OCI-M1 (cell line): ENCODE measurements around the gene TMEM222.

Experiments used
- DNase-seq: peaks from one replicate; lab custom pipeline; 2025; lab: John Stamatoyannopoulos, UW

The TMEM222 gene

GRCh38 chr1:27306892-27307761, 14.8 kb upstream of the TMEM222 start:
- DNase-seq = no peak

DNA sequence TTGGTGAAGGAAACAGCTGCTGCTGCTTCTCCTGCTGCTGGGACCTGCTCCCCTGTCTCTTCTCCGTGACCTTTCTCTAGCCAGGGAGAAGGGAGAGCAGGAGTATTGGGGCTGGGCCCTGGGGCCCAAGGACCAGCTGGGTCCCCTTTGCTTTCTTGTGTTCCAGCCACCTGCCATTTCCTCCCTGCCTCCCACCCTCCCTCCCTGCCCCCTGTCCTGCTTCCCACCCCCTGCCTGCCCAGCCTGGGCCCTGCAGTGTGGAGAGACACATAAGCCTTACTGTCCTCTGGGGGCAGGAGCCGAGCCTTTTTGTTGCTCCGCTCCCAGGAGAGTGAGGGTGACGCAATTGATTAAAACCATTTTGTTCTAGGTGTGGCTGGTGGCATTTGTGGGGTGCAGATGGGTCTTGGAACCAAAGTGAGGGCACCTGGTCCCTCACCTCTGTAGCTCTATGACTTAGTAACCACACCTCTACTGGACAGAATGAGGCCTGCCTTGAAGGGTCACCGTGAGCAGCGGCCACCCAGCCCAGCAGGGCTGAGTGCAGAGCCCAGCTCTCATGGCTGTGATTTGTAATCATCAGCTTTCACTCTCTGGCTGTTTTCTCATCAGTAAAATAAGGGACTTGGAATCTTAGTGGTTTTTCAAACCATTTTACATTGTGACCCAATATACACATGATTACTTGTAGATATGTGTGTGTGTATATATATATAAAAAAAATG, 13.9 kb upstream of the TMEM222 start:
- no peak for DNase-seq

GRCh38 chr1:27314169-27314568, 7.8 kb upstream of the TMEM222 start:
- no peak for DNase-seq

- DNase-seq = no peak
Measured at GRCh38 chr1:27314737-27315136, 7.2 kb upstream of the TMEM222 start.

- no peak for DNase-seq
Measured at GRCh38 chr1:27316860-27317259, 5.1 kb upstream of the TMEM222 start.

GRCh38 chr1:27318136-27318535, 3.8 kb upstream of the TMEM222 start:
- DNase-seq = no peak

GRCh38 chr1:27318596-27318995, 3.4 kb upstream of the TMEM222 start:
- DNase-seq = no peak

GRCh38 chr1:27322569-27323240, 742 bp downstream of the TMEM222 start:
- no peak for DNase-seq

DNA sequence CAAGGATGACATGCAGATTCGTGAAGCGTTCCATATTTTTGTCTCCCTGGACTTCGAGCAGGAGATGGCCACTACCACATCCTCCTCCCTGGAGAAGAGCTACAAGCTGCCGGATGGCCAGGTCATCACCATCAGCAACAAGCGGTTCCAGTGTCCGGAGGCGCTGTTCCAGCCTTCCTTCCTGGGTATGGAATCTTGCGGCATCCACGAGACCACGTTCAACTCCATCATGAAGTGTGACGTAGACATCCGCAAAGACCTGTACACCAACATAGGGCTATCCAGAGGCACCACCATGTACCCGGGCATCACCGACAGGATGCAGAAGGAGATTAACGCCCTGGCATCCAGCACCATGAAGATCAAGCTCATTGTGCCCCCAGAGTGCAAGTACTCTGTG, 3.3 kb downstream of the TMEM222 start:
- DNase-seq = no peak

GRCh38 chr1:27327964-27328363, 6.0 kb downstream of the TMEM222 start:
- DNase-seq = no peak

DNA sequence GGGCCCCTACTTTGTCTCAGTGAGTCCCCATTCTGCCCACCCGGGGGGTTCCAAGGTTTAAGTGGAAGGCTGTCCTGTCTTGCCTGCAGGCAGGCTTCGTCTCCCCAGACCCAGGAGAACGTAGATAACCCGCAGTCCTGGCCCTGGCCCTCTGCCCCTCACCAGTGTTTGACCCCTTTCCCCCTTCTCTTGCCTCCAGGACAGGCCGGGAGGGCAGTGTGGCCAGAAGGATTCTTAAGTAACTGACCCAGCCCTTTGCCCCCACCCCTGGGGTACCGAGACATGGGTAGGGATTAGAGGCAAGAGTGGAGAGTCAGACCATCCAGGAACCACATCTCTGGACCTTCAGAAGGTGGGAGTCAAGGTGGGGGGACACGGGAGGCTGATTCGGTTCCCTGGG, 8.8 kb downstream of the TMEM222 start:
- DNase-seq = no peak

DNA sequence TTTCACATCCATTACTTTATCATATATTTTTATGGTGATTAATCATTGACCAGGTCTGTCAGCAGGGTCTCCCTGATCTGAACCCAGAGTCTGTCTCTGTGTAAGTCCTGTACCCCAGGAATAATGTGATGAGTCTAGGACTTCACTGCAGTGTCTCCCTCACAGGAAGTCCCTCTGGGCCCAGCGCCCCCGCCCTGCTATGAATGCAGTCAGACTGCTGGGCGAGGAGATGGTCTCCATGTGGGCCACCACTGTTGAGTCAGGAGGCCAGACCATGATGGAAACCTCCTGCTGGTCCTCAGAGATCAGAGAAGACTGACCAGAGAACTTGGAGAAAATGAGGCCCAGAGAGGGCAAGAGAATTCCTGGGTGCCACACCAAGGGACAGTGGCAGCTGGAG, 9.5 kb downstream of the TMEM222 start:
- no peak for DNase-seq

- DNase-seq = no peak
Measured at GRCh38 chr1:27331922-27332321, 10.0 kb downstream of the TMEM222 start.

- peak; percentile 36 for DNase-seq
Measured at GRCh38 chr1:27332536-27333281, 10.7 kb downstream of the TMEM222 start.

DNA sequence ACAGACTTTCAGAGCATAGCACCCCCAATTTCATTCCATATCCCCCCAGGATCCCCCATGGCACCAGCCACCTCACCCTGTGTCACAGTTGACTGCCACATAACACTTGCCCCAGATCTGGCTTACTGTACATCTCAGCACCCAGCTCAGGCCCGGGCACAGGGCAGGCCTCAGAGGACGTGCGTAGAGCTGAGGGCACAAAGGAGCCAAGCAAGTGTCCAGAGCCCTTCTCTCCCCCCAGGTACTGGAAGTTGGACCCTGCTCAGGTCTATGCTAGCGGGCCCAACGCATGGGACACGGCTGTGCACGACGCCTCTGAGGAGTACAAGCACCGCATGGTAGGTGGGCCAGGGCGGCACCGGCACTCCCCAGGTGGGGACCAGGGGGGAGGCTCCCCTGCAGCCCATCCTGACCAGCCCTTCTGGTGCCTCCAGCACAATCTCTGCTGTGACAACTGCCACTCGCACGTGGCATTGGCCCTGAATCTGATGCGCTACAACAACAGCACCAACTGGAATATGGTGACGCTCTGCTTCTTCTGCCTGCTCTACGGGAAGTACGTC, 11.8 kb downstream of the TMEM222 start:
- DNase-seq = no peak

GRCh38 chr1:27335506-27336422, 13.8 kb downstream of the TMEM222 start:
- DNase-seq = no peak

DNA sequence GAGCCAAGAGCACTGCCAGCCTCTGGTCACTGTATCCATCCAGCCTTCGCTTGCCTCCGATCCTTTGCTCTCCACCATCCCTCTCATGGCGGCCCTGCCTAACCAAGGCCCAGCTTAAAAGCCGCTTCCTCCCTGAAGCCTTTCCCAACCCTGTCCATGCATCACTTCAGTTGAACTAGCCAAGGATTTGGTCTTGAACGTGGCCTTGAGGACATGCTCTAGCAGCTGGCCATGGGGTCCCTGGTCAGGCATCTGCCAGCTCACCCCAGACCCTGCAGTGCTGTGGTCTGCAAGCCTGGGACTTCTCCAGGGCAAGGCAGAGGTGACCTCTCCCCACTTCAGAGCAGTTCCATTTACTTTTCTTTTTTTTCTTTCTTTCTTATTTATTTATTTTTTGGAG, 14.8 kb downstream of the TMEM222 start:
- DNase-seq = no peak

GRCh38 chr1:27338751-27339150, 16.8 kb downstream of the TMEM222 start:
- no peak for DNase-seq

DNA sequence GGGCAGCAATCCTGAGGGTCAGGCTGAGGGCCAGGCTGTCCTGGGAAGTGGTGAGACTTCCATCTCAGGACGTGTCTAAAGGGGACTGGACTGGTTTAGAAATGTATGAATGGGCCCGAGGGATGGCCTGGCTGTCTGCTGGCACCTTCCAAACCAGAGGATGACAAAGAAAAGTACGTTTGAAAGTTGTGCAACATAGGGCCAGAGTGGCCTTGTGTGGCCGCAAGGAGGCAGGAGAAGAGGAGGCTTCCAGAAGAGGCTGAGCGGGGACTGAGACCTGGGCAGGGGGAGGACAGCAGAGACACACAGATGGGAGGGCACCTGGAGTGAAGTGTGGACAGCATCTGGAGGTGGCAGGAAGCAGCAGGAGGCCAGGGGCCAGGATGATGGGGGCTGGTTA, 17.2 kb downstream of the TMEM222 start:
- DNase-seq = no peak

DNA sequence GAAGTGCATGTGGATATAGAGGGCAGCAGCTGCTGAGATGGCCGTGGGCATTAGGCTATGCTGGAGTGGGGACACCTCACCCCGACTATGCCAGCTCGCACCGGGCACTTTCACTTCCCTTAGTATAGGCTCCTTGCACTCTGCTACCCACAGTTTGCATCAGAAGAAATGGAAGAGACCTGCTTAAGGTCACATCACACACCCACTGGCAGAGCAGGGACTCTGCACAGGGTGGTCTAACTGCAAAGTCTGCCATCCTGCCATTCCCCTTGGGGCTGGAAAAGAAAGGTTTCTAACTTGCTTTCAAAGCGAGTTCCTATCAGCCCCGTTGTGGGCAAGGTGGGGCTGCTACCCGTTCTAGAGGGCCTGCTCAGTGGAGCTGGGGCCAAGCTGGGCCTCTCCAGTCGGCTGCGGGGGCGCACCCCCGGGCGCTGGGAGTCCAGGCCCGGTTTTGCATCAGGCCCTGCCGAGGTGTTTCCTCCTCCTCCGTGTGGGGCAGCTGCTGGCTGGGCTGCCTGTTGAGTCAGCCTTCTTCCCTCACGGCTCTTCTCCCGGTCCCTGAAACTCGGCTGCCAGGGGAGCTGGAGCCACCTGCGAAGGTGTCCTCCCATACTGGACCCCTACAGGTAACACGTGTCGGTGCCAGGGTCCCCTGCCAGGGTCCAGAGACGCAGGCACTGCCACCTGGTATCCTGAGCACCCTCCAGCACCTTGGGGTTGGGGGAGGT, 19.7 kb downstream of the TMEM222 start, which contains the start of gene SYTL1:
TSS of gene SYTL1 (plus strand) at position 498 of the 728 bp plus-strand sequence. CDS start 3,313 bp downstream, outside the sequence.
- peak; percentile 74 for DNase-seq
